Endometrium (tissue), 2 donors: ENCODE data around the gene CDC45.

Source experiments
- FAIRE-seq: peaks from 2 replicates; lab custom pipeline; 2012; peaks lifted over from hg19 to GRCh38; lab: Jason Lieb, UNC
- donor health status: control.
- donor health status: control.

CDC45 gene

GRCh38 chr22:19469421-19469820, 10.3 kb upstream of the CDC45 start:
- no peak for FAIRE-seq

GRCh38 chr22:19470010-19470409, 9.7 kb upstream of the CDC45 start:
- FAIRE-seq: no peak

GRCh38 chr22:19471572-19471971, 8.1 kb upstream of the CDC45 start:
- no peak for FAIRE-seq

GRCh38 chr22:19472233-19472632, 7.5 kb upstream of the CDC45 start:
- FAIRE-seq: no peak

GRCh38 chr22:19473578-19473977, 6.1 kb upstream of the CDC45 start:
- FAIRE-seq: no peak

- no peak for FAIRE-seq
Measured at GRCh38 chr22:19476023-19476422, 3.7 kb upstream of the CDC45 start.

GRCh38 chr22:19477321-19478044, 2.2 kb upstream of the CDC45 start:
- no peak for FAIRE-seq

GRCh38 chr22:19478045-19478900, 1.4 kb upstream of the CDC45 start:
- no peak for FAIRE-seq

GRCh38 chr22:19478901-19479354, 792 bp upstream of the CDC45 start, which contains the start of gene UFD1:
TSS of gene UFD1 (minus strand) at chr22:19479193. CDS start at chr22:19479085, 108 bp downstream.
- no peak for FAIRE-seq

GRCh38 chr22:19480173-19480568, 451 bp downstream of the CDC45 start:
- no peak for FAIRE-seq

- FAIRE-seq: no peak
Measured at GRCh38 chr22:19480789-19481188, 1.1 kb downstream of the CDC45 start.

GRCh38 chr22:19482297-19482696, 2.6 kb downstream of the CDC45 start:
- no peak for FAIRE-seq

- FAIRE-seq: no peak
Measured at GRCh38 chr22:19483481-19484244, 3.9 kb downstream of the CDC45 start.

GRCh38 chr22:19488285-19488684, 8.6 kb downstream of the CDC45 start:
- FAIRE-seq: no peak

- no peak for FAIRE-seq
Measured at GRCh38 chr22:19488884-19489843, 9.4 kb downstream of the CDC45 start.

GRCh38 chr22:19490628-19491230, 11.0 kb downstream of the CDC45 start:
- FAIRE-seq: no peak

GRCh38 chr22:19492504-19493174, 12.9 kb downstream of the CDC45 start:
- FAIRE-seq: no peak

GRCh38 chr22:19494001-19494560, 14.4 kb downstream of the CDC45 start:
- no peak for FAIRE-seq

GRCh38 chr22:19494676-19495173, 15.0 kb downstream of the CDC45 start:
- FAIRE-seq: no peak
